Measurements from ENCODE around the gene PPP4R3A.
"Not testable (repeated sequence)": the region's sequence is repeated elsewhere in the genome, so short reads cannot be mapped to it uniquely, and the experiment has no call there.

PPP4R3A gene

GRCh38 chr14:91454155-91454554 is 56.0 kb downstream of the PPP4R3A start:
- no peak overlapping the region for H3K4me3 ChIP-seq (ENCODE audit: low read depth, low read length)
- CTCF ChIA-PET, result no interaction called here
- POLR2A ChIA-PET, result interaction anchor here (0.9 kb wide), 1 partner anchor 55 kb away, joined by 4 read pairs; no protein-coding TSS in a partner anchor
- no peak for TF ChIP-seq CTCF (IDR thresholded peaks at IDR 0.05; ENCODE audit: insufficient read depth, low read length, missing control alignments)
- no peak for DNase-seq (ENCODE audit: low read depth, low spot score)

DNA sequence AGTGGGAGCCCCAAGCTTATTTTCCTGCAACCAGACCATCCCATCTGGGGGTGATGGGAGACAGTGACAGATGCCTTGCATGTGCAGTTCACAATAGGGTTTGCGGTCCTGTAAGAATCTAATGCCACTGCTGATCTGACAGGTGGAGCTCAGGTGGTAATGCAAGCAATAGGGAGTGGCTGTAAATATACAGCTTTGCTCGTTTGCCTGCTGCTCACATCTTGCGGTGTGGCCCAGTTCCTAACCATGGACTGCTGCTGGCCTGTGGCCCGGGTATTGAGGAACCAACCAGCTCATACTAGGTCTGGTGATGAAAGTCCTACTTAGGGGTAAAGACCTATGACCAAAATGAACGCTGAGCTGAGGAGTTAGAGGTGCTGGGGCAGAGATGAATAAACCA is 56.4 kb downstream of the PPP4R3A start:
- H3K4me3 ChIP-seq (ENCODE audit: low read depth, low read length), result no peak overlapping the region
- ChIA-PET CTCF (no interaction called here), POLR2A (interaction anchor here (0.9 kb wide), 1 partner anchor 55 kb away, joined by 4 read pairs; no protein-coding TSS in a partner anchor)
- TF ChIP-seq CTCF (IDR thresholded peaks at IDR 0.05; ENCODE audit: insufficient read depth, low read length, missing control alignments), result no peak
- no peak for DNase-seq (ENCODE audit: low read depth, low spot score)

DNA sequence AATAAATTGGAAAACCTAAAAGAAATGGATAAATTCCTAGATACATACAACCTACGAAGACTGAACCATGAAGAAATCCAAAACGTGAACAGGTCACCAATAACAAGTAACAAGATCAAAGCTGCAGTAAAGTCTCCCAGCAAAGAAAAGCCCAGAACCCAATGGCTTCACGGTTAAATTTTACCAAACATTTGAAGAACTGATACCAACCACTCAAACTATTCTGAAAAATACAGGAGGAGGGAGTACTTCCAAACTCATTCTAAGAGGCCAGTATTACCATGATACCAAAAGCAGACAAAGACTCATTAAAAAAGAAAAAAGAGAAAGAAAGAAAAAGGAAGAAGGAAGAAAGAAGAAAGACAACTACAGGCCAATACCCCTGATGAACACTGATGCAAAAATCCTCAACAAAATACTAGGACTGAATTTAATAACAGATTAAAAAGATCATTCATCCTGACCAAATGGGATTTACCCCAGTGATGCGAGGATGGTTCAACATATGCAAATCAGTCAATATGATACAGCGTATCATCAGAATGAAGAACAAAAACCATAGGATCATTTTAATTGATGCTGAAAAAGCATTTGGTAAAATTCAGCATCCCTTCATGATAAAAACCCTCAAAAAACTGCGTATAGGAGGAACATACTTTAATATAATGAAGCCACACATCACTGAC is 65.6 kb downstream of the PPP4R3A start:
- H3K4me3 ChIP-seq (ENCODE audit: low read depth, low read length), result no peak overlapping the region
- no peak for DNase-seq (ENCODE audit: low read depth, low spot score)
- POLR2A ChIA-PET, result no interaction called here
- no peak for TF ChIP-seq CTCF (IDR thresholded peaks at IDR 0.05; ENCODE audit: insufficient read depth, low read length, missing control alignments)
- CTCF ChIA-PET, result no interaction called here

- ChIA-PET POLR2A (no interaction called here), CTCF (no interaction called here)
- TF ChIP-seq CTCF (IDR thresholded peaks at IDR 0.05; ENCODE audit: insufficient read depth, low read length, missing control alignments), result no peak
- no peak for DNase-seq (ENCODE audit: low read depth, low spot score)
- no peak overlapping the region for H3K4me3 ChIP-seq (ENCODE audit: low read depth, low read length)
Observed at GRCh38 chr14:91439345-91439744, 70.8 kb downstream of the PPP4R3A start.

DNA sequence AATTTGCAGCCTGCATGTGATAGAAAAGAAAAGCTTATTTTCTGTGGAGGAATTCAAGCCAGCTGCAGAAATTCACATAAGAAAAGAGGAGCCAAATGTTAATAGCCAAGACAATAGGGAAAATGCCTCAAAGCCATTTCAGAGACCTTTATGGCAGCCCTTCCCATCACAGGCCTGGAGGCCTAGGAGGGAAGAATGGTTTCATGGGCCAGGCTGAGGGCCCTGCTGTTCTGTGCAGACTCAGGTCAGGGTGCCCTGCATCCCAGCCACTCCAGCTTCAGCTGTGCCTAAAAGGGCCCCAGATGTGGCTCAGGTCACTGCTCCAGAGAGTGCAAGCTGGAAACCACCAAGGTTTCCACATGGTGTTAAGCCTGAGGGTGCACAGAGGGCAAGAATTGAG is 71.3 kb downstream of the PPP4R3A start:
- no peak for TF ChIP-seq CTCF (IDR thresholded peaks at IDR 0.05; ENCODE audit: insufficient read depth, low read length, missing control alignments)
- ChIA-PET POLR2A (no interaction called here), CTCF (no interaction called here)
- no peak for DNase-seq (ENCODE audit: low read depth, low spot score)
- no peak overlapping the region for H3K4me3 ChIP-seq (ENCODE audit: low read depth, low read length)

DNA sequence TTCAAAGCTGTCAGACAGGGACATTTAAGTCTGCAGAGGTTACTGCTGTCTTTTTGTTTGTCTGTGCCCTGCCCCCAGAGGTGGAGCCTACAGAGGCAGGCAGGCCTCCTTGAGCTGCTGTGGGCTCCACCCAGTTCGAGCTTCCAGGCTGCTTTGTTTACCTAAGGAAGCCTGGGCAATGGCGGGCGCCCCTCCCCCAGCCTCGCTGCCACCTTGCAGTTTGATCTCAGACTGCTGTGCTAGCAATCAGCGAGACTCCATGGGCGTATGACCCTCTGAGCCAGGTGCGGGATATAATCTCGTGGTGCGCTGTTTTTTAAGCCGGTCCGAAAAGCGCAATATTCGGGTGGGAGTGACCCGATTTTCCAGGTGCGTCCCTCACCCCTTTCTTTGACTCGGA is 73.8 kb downstream of the PPP4R3A start:
- POLR2A ChIA-PET, result not testable (repeated sequence)

GRCh38 chr14:91429385-91429784 is 80.7 kb downstream of the PPP4R3A start:
- no peak overlapping the region for H3K4me3 ChIP-seq (ENCODE audit: low read depth, low read length)
- no peak for DNase-seq (ENCODE audit: low read depth, low spot score)
- no peak for TF ChIP-seq CTCF (IDR thresholded peaks at IDR 0.05; ENCODE audit: insufficient read depth, low read length, missing control alignments)
- POLR2A ChIA-PET, result no interaction called here
- CTCF ChIA-PET, result interaction anchor here (0.6 to 1.3 kb wide), 3 partner anchors 10 to 256 kb away, joined by 3 read pairs; no protein-coding TSS in a partner anchor

More for the DNA sequence above, 73.8 kb downstream of the PPP4R3A start:
- DNase-seq (ENCODE audit: low read depth, low spot score); CTCF ChIA-PET; H3K4me3 ChIP-seq (ENCODE audit: low read depth, low read length): not testable (repeated sequence)

DNA sequence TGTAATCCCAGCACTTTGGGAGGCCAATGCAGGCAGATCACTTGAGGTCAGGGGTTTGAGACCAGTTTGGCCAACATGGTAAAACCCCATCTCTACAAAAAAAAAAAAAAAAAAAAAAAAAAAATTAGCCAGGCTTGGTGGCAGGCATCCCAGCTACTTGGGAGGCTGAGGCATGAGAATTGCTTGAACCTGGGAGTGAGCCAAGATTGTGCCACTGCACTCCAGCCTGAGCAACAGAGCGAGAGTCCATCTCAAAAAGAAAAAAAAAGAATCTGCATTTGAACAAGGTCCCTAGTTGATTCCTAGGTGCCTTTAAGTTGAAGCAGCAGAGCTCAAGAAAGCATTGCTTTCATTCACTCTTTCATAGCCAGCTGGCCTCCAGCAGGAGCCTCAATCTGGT is 81.2 kb downstream of the PPP4R3A start:
- POLR2A ChIA-PET; H3K4me3 ChIP-seq (ENCODE audit: low read depth, low read length); DNase-seq (ENCODE audit: low read depth, low spot score): not testable (repeated sequence)
- CTCF ChIA-PET, result interaction anchor here (0.6 to 1.3 kb wide), 3 partner anchors 10 to 255 kb away, joined by 3 read pairs; no protein-coding TSS in a partner anchor

DNA sequence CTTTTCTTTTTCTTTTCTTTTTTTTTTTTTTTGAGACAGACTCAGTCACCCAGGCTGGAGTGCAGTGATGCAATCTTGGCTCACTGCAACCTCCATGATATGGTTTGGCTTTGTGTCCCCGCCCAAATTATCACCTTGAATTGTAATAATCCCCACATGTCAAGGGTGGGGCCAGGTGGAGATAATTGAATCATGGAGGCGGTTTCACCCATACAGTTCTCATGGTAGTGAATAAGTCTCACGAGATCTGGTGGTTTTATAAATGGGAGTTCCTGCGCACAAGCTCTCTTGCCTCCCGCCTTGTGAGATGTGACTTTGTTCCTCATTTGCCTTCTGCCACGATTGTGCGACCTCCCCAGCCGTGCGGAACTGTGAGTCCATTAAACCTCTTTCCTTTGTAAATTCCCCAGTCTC is 84.6 kb downstream of the PPP4R3A start:
- H3K4me3 ChIP-seq (ENCODE audit: low read depth, low read length); POLR2A ChIA-PET; DNase-seq (ENCODE audit: low read depth, low spot score): not testable (repeated sequence)
- CTCF ChIA-PET, result interaction anchor here (1.5 to 2.2 kb wide), 2 partner anchors 101 to 102 kb away, joined by 4 to 9 read pairs; no protein-coding TSS in a partner anchor
